Activated naive CD8-positive, alpha-beta T cell treated with anti-CD3 and anti-CD28 coated beads, Interleukin-2, amount 10 ng/mL, durations not matched to agents 7 days and 5 days (primary cell): ENCODE results near the gene ZNF408. TPM values are rescaled to one million over a fixed set of nuclear protein-coding genes. Genes with fewer than 3 reads are reported as not detected.

Experiments used
- ATAC-seq: fragments of 150-1000 bp; cut with Tn5 transposase; one replicate; pipeline ENCODE4 v1.10.0; 2021; ENCODE audit warnings: low read depth, moderate library complexity
- POLR2A ChIA-PET: fragments of 350-600 bp; sonication (Branson Sonifier 250); formaldehyde crosslinking; loops from one replicate; lab custom pipeline; 2021; ENCODE audit warnings: antibody characterized with exemption; lab: Charles Lee
- DNase-seq: peaks from one replicate; pipeline ENCODE4 v3.0.0; 2021
- H3K27ac Mint-ChIP-seq: one replicate; pipeline ENCODE4 v1.8.0; 2022; ENCODE audit warnings: mild to moderate bottlenecking, mixed read lengths
- H3K27me3 Mint-ChIP-seq: one replicate; pipeline ENCODE4 v1.8.0; 2022; ENCODE audit warnings: mild to moderate bottlenecking, moderate library complexity, mixed read lengths
- H3K36me3 Mint-ChIP-seq: one replicate; pipeline ENCODE4 v1.8.0; 2021; ENCODE audit warnings: mild to moderate bottlenecking, mixed read lengths
- H3K4me1 Mint-ChIP-seq: one replicate; pipeline ENCODE4 v1.8.0; 2021; ENCODE audit warnings: mixed read lengths
- H3K4me3 Mint-ChIP-seq: one replicate; pipeline ENCODE4 v1.8.0; 2022; ENCODE audit warnings: mild to moderate bottlenecking, moderate library complexity, mixed read lengths
- H3K9me3 Mint-ChIP-seq: one replicate; pipeline ENCODE4 v1.8.0; 2021; ENCODE audit warnings: mixed read lengths
- total RNA-seq, 2 experiments: library from RNA; stranded (reverse); gene quantifications; one replicate each; pipeline ENCODE4 v1.2.3, GENCODE V29; 2021

Gene ZNF408
- 10 to 100 TPM; 18.9 to 19.0 TPM for total RNA-seq

DNA sequence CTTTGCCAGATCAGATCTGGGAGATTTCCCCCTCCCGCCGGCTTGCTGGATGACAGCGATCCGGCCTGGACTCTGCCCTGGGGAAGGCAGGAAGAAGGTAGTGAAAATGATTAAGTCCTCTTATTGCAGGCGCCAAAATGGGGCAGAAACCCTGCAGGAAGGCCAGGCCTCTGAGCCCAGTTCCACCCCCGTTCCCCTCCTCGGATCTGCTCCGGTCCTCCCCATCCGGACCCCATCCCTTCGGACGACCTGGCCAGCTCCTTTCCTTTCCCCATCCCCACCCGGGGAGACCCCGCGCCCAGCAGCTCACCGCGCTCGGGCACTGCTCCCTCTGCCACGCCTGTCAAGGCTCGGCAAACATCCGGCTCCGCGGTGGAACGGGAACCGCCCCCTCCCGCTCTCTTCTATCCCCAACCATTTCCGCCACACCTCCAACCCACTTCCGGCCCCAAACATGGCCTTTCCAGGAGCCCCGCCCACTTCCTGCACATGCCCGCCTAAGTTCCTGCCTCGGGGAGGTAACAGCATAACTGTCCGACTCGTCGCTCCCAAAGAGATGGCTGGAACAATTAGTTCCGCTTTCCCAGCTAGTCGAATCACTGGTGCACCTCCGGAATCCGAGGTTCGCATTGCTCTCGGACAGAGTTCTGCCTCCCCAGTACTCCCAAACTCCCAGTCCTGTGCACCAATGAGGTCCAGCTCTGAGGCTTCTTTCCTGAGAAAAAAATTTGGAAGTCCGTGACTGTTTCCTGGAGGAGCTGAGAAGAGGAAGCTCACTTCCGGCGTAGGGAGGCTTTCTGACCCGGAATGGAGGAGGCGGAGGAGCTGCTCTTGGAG is at the start of gene ZNF408, which contains the start of gene ARHGAP1:
TSS of gene ZNF408 (plus strand) at position 791 of the 837 bp plus-strand sequence. CDS start at position 808, 17 bp downstream.
TSS of gene ARHGAP1 (minus strand) at position 379 of the 837 bp plus-strand sequence. CDS start 4,512 bp downstream, outside the sequence.
- H3K9me3 Mint-ChIP-seq: no peaks in the 10 kb centered on the region
- H3K27ac Mint-ChIP-seq: peak within 1 kb of the TSS; percentile 95
- ATAC-seq: peak; percentile 90
- H3K4me3 Mint-ChIP-seq: peak within 1 kb of the TSS; percentile 99
- H3K4me1 Mint-ChIP-seq: peaks cover 35% of the 10 kb centered on the region
- peak; percentile 98 for DNase-seq
- H3K36me3 Mint-ChIP-seq: peaks cover 20% of the 10 kb centered on the region
- no peaks in the 10 kb centered on the region for H3K27me3 Mint-ChIP-seq
- POLR2A ChIA-PET: interaction anchor here (0.6 to 4.2 kb wide), 10 partner anchors 10 to 339 kb away, joined by 3 to 31 read pairs (median 5); partner anchors contain the start of genes AMBRA1, ATG13 and HARBI1

- ATAC-seq: no peak
- peaks cover 1% of the 10 kb centered on the region for H3K4me1 Mint-ChIP-seq
- H3K4me3 Mint-ChIP-seq: no peak overlapping the region
- peaks cover 21% of the 10 kb centered on the region for H3K36me3 Mint-ChIP-seq
- no peaks in the 10 kb centered on the region for H3K9me3 Mint-ChIP-seq
- no peaks in the 10 kb centered on the region for H3K27me3 Mint-ChIP-seq
- POLR2A ChIA-PET: no interaction called here
- DNase-seq: no peak
- H3K27ac Mint-ChIP-seq: no peak overlapping the region
Observed at GRCh38 chr11:46655631-46656030, 45.2 kb upstream of the ZNF408 start.

GRCh38 chr11:46657186-46657585 is 43.6 kb upstream of the ZNF408 start:
- DNase-seq (no peak), ATAC-seq (no peak)
- no peaks in the 10 kb centered on the region for H3K27me3 Mint-ChIP-seq
- H3K27ac Mint-ChIP-seq: no peak overlapping the region
- POLR2A ChIA-PET: interaction anchor here (0.6 kb wide), 1 partner anchor 701 kb away, joined by 3 read pairs; no protein-coding TSS in a partner anchor
- H3K9me3 Mint-ChIP-seq: no peaks in the 10 kb centered on the region
- H3K4me1 Mint-ChIP-seq: peaks cover 1% of the 10 kb centered on the region
- peaks cover 18% of the 10 kb centered on the region for H3K36me3 Mint-ChIP-seq
- no peak overlapping the region for H3K4me3 Mint-ChIP-seq

- H3K36me3 Mint-ChIP-seq: peaks cover 18% of the 10 kb centered on the region
- POLR2A ChIA-PET: interaction anchor here (0.6 kb wide), 1 partner anchor 1071 kb away, joined by 3 read pairs; no protein-coding TSS in a partner anchor
- ATAC-seq: no peak
- peaks cover 1% of the 10 kb centered on the region for H3K4me1 Mint-ChIP-seq
- H3K4me3 Mint-ChIP-seq: no peak overlapping the region
- no peak overlapping the region for H3K27ac Mint-ChIP-seq
- H3K27me3 Mint-ChIP-seq: no peaks in the 10 kb centered on the region
- DNase-seq: no peak
- no peaks in the 10 kb centered on the region for H3K9me3 Mint-ChIP-seq
Observed at GRCh38 chr11:46658259-46658658, 42.6 kb upstream of the ZNF408 start.

DNA sequence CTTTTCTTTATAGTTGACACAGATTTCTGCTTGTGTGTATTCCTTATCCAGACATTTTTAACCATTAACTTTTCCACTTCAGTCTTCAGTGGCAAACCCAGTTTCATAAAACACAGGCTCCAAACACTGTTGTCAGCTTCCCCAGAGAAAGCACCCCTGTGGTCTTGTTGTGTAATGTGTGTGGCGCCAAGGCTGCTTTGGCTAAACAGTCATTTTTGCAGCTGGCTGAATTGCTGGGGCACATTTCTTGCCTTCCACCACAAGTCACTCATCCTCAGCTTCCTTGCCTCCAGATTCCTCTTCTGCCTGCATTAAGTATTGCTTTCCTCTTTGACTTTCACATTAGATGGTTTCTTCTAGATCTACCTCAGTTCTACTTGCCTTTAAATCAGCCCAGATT is 40.9 kb upstream of the ZNF408 start:
- no peak for ATAC-seq
- no peak overlapping the region for H3K27ac Mint-ChIP-seq
- POLR2A ChIA-PET: interaction anchor here (0.6 kb wide), 1 partner anchor 121 kb away, joined by 3 read pairs; no protein-coding TSS in a partner anchor
- DNase-seq: no peak
- H3K4me3 Mint-ChIP-seq: no peak overlapping the region
- peaks cover 22% of the 10 kb centered on the region for H3K36me3 Mint-ChIP-seq
- H3K4me1 Mint-ChIP-seq: peaks cover 3% of the 10 kb centered on the region
- no peaks in the 10 kb centered on the region for H3K9me3 Mint-ChIP-seq
- no peaks in the 10 kb centered on the region for H3K27me3 Mint-ChIP-seq

- no peaks in the 10 kb centered on the region for H3K9me3 Mint-ChIP-seq
- H3K36me3 Mint-ChIP-seq: peaks cover 23% of the 10 kb centered on the region
- H3K4me3 Mint-ChIP-seq: no peak overlapping the region
- H3K27ac Mint-ChIP-seq: no peak overlapping the region
- no peak for DNase-seq
- no peaks in the 10 kb centered on the region for H3K27me3 Mint-ChIP-seq
- POLR2A ChIA-PET: no interaction called here
- H3K4me1 Mint-ChIP-seq: peaks cover 3% of the 10 kb centered on the region
- ATAC-seq: no peak
Observed at GRCh38 chr11:46661836-46662235, 39.0 kb upstream of the ZNF408 start.

DNA sequence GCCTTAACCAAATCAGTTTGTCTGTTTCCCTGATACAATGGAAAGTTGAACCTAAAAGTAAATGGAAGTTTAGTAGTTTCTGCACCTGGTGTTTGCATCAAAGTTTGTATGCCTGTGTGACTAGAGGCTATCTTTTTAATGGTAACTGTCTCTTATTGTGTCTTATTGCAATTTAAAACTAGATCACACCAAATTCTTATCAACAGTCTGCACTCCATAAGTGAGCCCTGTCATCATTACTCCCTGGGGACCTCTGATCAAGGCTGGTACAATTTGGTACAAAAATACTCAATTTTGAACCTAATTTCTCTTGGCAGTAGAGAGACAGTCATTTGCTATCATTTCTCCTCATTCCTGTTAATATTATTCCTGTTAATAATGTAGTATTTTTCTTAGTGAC is 38.5 kb upstream of the ZNF408 start:
- no peaks in the 10 kb centered on the region for H3K9me3 Mint-ChIP-seq
- POLR2A ChIA-PET: no interaction called here
- peaks cover 24% of the 10 kb centered on the region for H3K36me3 Mint-ChIP-seq
- no peak overlapping the region for H3K4me3 Mint-ChIP-seq
- H3K4me1 Mint-ChIP-seq: peaks cover 3% of the 10 kb centered on the region
- no peak overlapping the region for H3K27ac Mint-ChIP-seq
- DNase-seq (no peak), ATAC-seq (no peak)
- H3K27me3 Mint-ChIP-seq: no peaks in the 10 kb centered on the region

DNA sequence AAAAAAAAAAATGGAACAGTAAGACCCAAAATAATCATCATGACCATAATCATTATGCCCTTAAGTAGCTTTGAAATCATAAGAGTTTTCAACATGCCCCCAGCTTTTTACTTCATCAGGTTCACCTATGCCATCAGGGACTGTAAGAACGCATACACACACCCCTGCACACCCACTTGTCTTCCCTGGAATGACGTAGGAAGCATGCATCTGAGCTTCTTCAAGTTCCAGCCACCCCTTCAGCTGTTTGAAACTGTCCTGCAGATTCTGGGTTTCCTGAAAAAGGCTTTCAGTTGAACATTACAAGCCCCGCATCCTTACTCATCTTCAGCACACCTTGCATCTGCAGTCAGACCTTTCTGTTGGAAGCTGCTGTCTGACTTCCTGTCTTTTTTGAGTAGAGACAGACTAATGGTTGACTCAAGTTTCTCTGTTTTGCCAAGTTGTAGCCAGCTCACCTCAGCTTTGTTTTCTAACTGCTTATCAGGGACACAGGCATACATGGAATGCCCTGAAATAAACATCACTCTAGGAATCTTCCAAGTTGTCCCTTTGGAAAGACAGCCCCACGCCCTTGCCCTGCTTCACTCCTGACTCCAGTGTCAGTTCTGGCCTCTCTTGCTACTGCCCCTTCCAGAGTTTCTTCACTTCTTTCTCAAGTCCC is 37.4 kb upstream of the ZNF408 start:
- Mint-ChIP-seq H3K36me3 (peaks cover 22% of the 10 kb centered on the region), H3K4me1 (peaks cover 3% of the 10 kb centered on the region), H3K4me3 (no peak overlapping the region), H3K9me3 (no peaks in the 10 kb centered on the region), H3K27me3 (no peaks in the 10 kb centered on the region), H3K27ac (peak overlapping the region; percentile 31)
- no peak for DNase-seq
- ATAC-seq: no peak
- POLR2A ChIA-PET: interaction anchor here (0.6 kb wide), 1 partner anchor 18 kb away, joined by 3 read pairs; no protein-coding TSS in a partner anchor

GRCh38 chr11:46664612-46665011 is 36.2 kb upstream of the ZNF408 start:
- no peak for ATAC-seq
- Mint-ChIP-seq H3K9me3 (no peaks in the 10 kb centered on the region), H3K36me3 (peaks cover 22% of the 10 kb centered on the region), H3K27ac (no peak overlapping the region), H3K4me3 (no peak overlapping the region), H3K27me3 (no peaks in the 10 kb centered on the region), H3K4me1 (peaks cover 7% of the 10 kb centered on the region)
- POLR2A ChIA-PET: no interaction called here
- DNase-seq: no peak

GRCh38 chr11:46665356-46665755 is 35.5 kb upstream of the ZNF408 start:
- peaks cover 11% of the 10 kb centered on the region for H3K4me1 Mint-ChIP-seq
- no peaks in the 10 kb centered on the region for H3K27me3 Mint-ChIP-seq
- POLR2A ChIA-PET: no interaction called here
- H3K36me3 Mint-ChIP-seq: peaks cover 26% of the 10 kb centered on the region
- no peak for DNase-seq
- no peak overlapping the region for H3K27ac Mint-ChIP-seq
- no peak for ATAC-seq
- H3K9me3 Mint-ChIP-seq: no peaks in the 10 kb centered on the region
- no peak overlapping the region for H3K4me3 Mint-ChIP-seq

GRCh38 chr11:46666516-46666915 is 34.3 kb upstream of the ZNF408 start:
- POLR2A ChIA-PET: no interaction called here
- no peak for DNase-seq
- no peak for ATAC-seq
- Mint-ChIP-seq H3K36me3 (peaks cover 31% of the 10 kb centered on the region), H3K27ac (no peak overlapping the region), H3K9me3 (no peaks in the 10 kb centered on the region), H3K27me3 (no peaks in the 10 kb centered on the region), H3K4me1 (peaks cover 21% of the 10 kb centered on the region), H3K4me3 (no peak overlapping the region)

- H3K27me3 Mint-ChIP-seq: no peaks in the 10 kb centered on the region
- peaks cover 32% of the 10 kb centered on the region for H3K36me3 Mint-ChIP-seq
- DNase-seq (no peak), ATAC-seq (no peak)
- no peak overlapping the region for H3K27ac Mint-ChIP-seq
- H3K4me1 Mint-ChIP-seq: peaks cover 26% of the 10 kb centered on the region
- no peak overlapping the region for H3K4me3 Mint-ChIP-seq
- POLR2A ChIA-PET: no interaction called here
- H3K9me3 Mint-ChIP-seq: no peaks in the 10 kb centered on the region
Observed at GRCh38 chr11:46667043-46667481, 33.8 kb upstream of the ZNF408 start.

DNA sequence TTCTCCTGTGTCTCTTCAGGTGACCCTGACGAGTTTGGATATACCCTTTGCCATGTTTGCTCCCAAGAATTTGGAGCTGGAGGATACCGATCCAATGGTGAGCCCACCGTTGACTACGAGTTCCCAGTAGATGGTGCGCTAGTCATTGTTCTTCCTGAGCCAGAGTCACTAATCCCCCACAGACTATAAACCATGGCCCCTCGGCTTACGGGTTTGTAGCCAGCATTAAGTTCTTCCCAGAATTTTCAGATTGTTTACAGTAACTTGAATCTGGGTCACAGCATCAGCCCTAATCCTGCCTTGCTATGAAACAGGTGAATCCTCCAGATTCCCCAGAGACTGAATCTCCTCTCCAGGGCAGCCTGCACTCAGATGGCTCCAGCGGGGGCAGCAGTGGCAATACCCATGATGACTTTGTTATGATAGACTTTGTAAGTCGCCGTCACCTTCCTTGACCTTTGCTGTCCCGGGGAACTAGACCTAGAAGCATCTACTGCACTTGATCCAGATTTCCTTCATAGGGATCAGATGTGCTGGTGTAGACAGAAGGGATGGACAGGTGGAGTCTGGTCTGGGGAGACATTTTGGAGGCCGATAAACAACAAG is 32.2 kb upstream of the ZNF408 start:
- no peaks in the 10 kb centered on the region for H3K9me3 Mint-ChIP-seq
- peaks cover 31% of the 10 kb centered on the region for H3K4me1 Mint-ChIP-seq
- H3K27me3 Mint-ChIP-seq: no peaks in the 10 kb centered on the region
- no peak overlapping the region for H3K4me3 Mint-ChIP-seq
- POLR2A ChIA-PET: no interaction called here
- DNase-seq (no peak), ATAC-seq (no peak)
- no peak overlapping the region for H3K27ac Mint-ChIP-seq
- peaks cover 42% of the 10 kb centered on the region for H3K36me3 Mint-ChIP-seq
